IMR-90 (cell line): ENCODE measurements around the gene NFKBIB. TPM values are rescaled to one million over a fixed set of nuclear protein-coding genes. Genes with fewer than 3 reads are reported as not detected.

Experiments
- ATAC-seq: fragments of 200-7000 bp; cut with Tn5 transposase; 2 replicates; pipeline ENCODE4 v1.9.1; 2020; ENCODE audit warnings: low read depth, mild to moderate bottlenecking, moderate library complexity
- BruUV-seq: library from RNA; stranded (reverse); fragments of 400-500 nt; replicated peaks from 2 replicates; lab custom pipeline; 2021; lab: Mats Ljungman, UMichigan
- CTCF ChIA-PET: fragments of 300-600 bp; formaldehyde crosslinking; extraction: SDS; loops from one replicate; lab custom pipeline; 2021; ENCODE audit warnings: antibody characterized with exemption; lab: Yijun Ruan, JAX
- POLR2A ChIA-PET: fragments of 300-600 bp; sonication (Branson Sonifier 250); formaldehyde crosslinking; loops from one replicate; lab custom pipeline; 2022; ENCODE audit warnings: antibody characterized with exemption; ENCODE audit not compliant: unreplicated experiment; lab: Charles Lee
- DNase-seq: peaks from one replicate; pipeline ENCODE4 v3.0.0; 2013
- H2AFZ ChIP-seq: replicated peaks from 2 replicates; pipeline ENCODE3; 2013; ENCODE audit warnings: low read length, mild to moderate bottlenecking; ENCODE audit not compliant: poor library complexity
- H2AK5ac ChIP-seq: 2 replicates; pipeline ENCODE4 v1.6.1; 2013; ENCODE audit warnings: low read depth, low read length, inconsistent platforms
- H2AK9ac ChIP-seq: replicated peaks from 2 replicates; pipeline ENCODE3; 2013; ENCODE audit warnings: mild to moderate bottlenecking, low read depth, low read length, moderate library complexity; ENCODE audit not compliant: poor library complexity
- H2BK120ac ChIP-seq: 2 replicates; pipeline ENCODE4 v1.6.1; 2013; ENCODE audit warnings: low read depth, low read length, inconsistent platforms
- H2BK15ac ChIP-seq: 3 replicates; pipeline ENCODE4 v1.6.1; 2013; ENCODE audit warnings: low read depth, low read length, inconsistent platforms
- H2BK20ac ChIP-seq: 2 replicates; pipeline ENCODE4 v1.6.1; 2013; ENCODE audit warnings: low read depth, mild to moderate bottlenecking, inconsistent platforms, low read length, moderate library complexity
- H2BK5ac ChIP-seq: 2 replicates; pipeline ENCODE4 v1.6.1; 2013; ENCODE audit warnings: mild to moderate bottlenecking, low read depth, low read length, inconsistent platforms; ENCODE audit not compliant: poor library complexity, severe bottlenecking
- H3K14ac ChIP-seq: replicated peaks from 2 replicates; pipeline ENCODE4 v1.6.1; 2013; ENCODE audit warnings: low read depth, low read length, inconsistent platforms
- H3K18ac ChIP-seq: 2 replicates; pipeline ENCODE4 v1.6.1; 2013; ENCODE audit warnings: low read depth, low read length, control low read depth
- H3K23ac ChIP-seq: 2 replicates; pipeline ENCODE4 v1.6.1; 2013; ENCODE audit warnings: low read depth, low read length, inconsistent platforms
- H3K27ac ChIP-seq: 2 replicates; pipeline ENCODE4 v1.5.1; 2013; ENCODE audit warnings: mild to moderate bottlenecking, control low read depth, low read length; ENCODE audit not compliant: insufficient read depth
- H3K27me3 ChIP-seq: 2 replicates; pipeline ENCODE4 v1.6.1; 2013; ENCODE audit warnings: low read length; ENCODE audit not compliant: control insufficient read depth, insufficient read depth
- H3K36me3 ChIP-seq: 2 replicates; pipeline ENCODE4 v1.6.1; 2013; ENCODE audit warnings: low read length, mixed read lengths; ENCODE audit not compliant: control insufficient read depth, insufficient read depth
- H3K4ac ChIP-seq: 2 replicates; pipeline ENCODE4 v1.6.1; 2013; ENCODE audit warnings: low read depth, low read length, inconsistent platforms
- H3K4me1 ChIP-seq: 2 replicates; pipeline ENCODE4 v1.6.1; 2013; ENCODE audit warnings: low read length, mixed read lengths; ENCODE audit not compliant: control insufficient read depth, insufficient read depth
- H3K4me2 ChIP-seq: 2 replicates; pipeline ENCODE4 v1.6.1; 2013; ENCODE audit warnings: low read depth, mild to moderate bottlenecking, control low read depth, low read length, moderate library complexity
- H3K4me3 ChIP-seq: 2 replicates; pipeline ENCODE4 v1.5.1; 2013; ENCODE audit warnings: low read depth, mild to moderate bottlenecking, control low read depth, low read length, moderate library complexity; ENCODE audit not compliant: insufficient read depth
- H3K56ac ChIP-seq: 2 replicates; pipeline ENCODE4 v1.6.1; 2013; ENCODE audit warnings: low read length, inconsistent platforms; ENCODE audit not compliant: insufficient read depth; ENCODE audit errors: extremely low read depth
- H3K79me1 ChIP-seq, 2 experiments: 2 replicates each; pipeline ENCODE4 v1.6.1; 2013; ENCODE audit warnings: low read length in 2 of 2, inconsistent platforms in 1 of 2, low read depth in 1 of 2
- H3K9ac ChIP-seq: 2 replicates; pipeline ENCODE4 v1.6.1; 2013; ENCODE audit warnings: low read depth, low read length, control low read depth
- H3K9me1 ChIP-seq: 2 replicates; pipeline ENCODE4 v1.6.1; 2013; ENCODE audit warnings: low read length, inconsistent platforms; ENCODE audit not compliant: insufficient read depth
- H3K9me3 ChIP-seq: 2 replicates; pipeline ENCODE4 v1.6.1; 2013; ENCODE audit warnings: low read length; ENCODE audit not compliant: control insufficient read depth, insufficient read depth
- H4K20me1 ChIP-seq: 2 replicates; pipeline ENCODE4 v1.6.1; 2013; ENCODE audit warnings: low read length, inconsistent platforms; ENCODE audit not compliant: insufficient read depth
- H4K5ac ChIP-seq: 2 replicates; pipeline ENCODE4 v1.6.1; 2013; ENCODE audit warnings: mild to moderate bottlenecking, low read depth, low read length, control low read depth
- H4K8ac ChIP-seq, 2 experiments: 2 replicates each; pipeline ENCODE4 v1.6.1; 2013; ENCODE audit warnings: low read depth in 2 of 2, low read length in 2 of 2, control low read depth in 1 of 2, inconsistent platforms in 1 of 2
- H4K91ac ChIP-seq: 2 replicates; pipeline ENCODE4 v1.6.1; 2013; ENCODE audit warnings: low read depth, low read length, inconsistent platforms; ENCODE audit not compliant: insufficient read depth
- NFE2L2 ChIP-seq: fragments of 150-350 bp; IDR thresholded peaks from 2 replicates; pipeline ENCODE4 v1.6.1; 2016; ENCODE audit warnings: low read depth, mild to moderate bottlenecking, low read length
- USF2 ChIP-seq: fragments of 150-350 bp; IDR thresholded peaks from 2 replicates; pipeline ENCODE4 v1.6.1; 2017; ENCODE audit warnings: mild to moderate bottlenecking, antibody characterized with exemption, low read length, low read depth
- WGBS, 2 experiments: methylation state at CpG; one replicate each; pipeline versions ENCODE4 v1.1.5 to v1.1.7; 2013; ENCODE audit warnings: missing lambda C conversion rate in 2 of 2; ENCODE audit not compliant: insufficient read length in 1 of 2; ENCODE audit errors: extremely low coverage in 2 of 2; 5-methylcytosine and 5-hydroxymethylcytosine counted together
- dilution Hi-C: fragments of 300-500 bp; cut with HindIII; formaldehyde crosslinking; loops from one replicate; pipeline ENCODE4 v1.14.3; 2018; ENCODE audit warnings: low sequenced_read_pairs; ENCODE audit not compliant: unreplicated experiment
- in situ Hi-C: fragments of 300-500 bp; cut with MboI; formaldehyde crosslinking; loops from 3 replicates; pipeline ENCODE4 v1.14.3; 2019; ENCODE audit warnings: low sequenced_read_pairs, inconsistent platforms, mixed read lengths
- intact Hi-C: fragments of 100-400 bp; cut with micrococcal nuclease; formaldehyde crosslinking; loops from 2 replicates; pipeline ENCODE4 v1.10.0; 2022
- polyA plus RNA-seq, 3 experiments: library from polyadenylated mRNA; depleted of rRNA; stranded (reverse); fragments of >200 nt; gene quantifications; 2 replicates each; pipeline ENCODE4 v1.2.3, GENCODE V29; 2012; ENCODE audit warnings: low replicate concordance in 1 of 3
- total RNA-seq: library from RNA; depleted of rRNA; stranded (reverse); fragments of >200 nt; gene quantifications from 2 replicates; pipeline ENCODE4 v1.2.3, GENCODE V29; 2012

Gene NFKBIB
- total and polyA plus RNA-seq, 2 of the 4 experiments (the other 2 are of a cell fraction), result 7.5 to 25.5 TPM

DNA sequence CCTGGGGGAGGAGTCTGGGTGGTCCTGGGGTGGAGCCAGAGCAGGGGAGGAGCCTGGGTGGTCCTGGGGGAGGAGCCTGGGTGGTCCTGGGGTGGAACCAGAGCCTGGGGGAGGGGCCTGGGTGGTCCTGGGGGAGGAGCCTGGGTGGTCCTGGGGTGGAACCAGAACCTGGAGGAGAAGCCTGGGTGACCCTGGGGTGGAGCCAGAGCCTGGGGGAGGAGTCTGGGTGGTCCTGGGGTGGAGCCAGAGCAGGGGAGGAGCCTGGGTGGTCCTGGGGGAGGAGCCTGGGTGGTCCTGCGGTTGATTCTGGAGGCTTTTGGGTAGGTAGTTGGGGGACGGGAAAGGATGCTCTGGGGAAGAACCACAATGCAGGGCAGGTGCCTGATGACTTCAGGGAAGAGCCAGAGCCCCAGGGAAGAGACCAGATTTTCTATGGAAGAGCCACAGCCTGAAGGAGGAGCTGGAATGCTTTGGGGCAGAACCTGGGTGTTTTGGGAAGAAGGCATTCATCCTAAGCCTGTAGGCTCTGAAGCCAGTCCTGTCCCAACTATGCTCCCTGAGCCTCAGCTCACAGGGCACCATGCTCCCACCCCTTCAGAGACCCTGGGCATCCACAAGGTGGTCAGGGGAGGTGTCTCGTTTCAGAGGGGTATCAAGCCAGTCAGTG, 45.9 kb downstream of the NFKBIB start:
- H4K91ac ChIP-seq, result no peak overlapping the region
- no peak overlapping the region for H4K8ac ChIP-seq
- no peaks in the 10 kb centered on the region for H3K27me3 ChIP-seq
- H3K36me3 ChIP-seq, result peaks cover 17% of the 10 kb centered on the region
- no peaks in the 10 kb centered on the region for H3K9me3 ChIP-seq
- intact Hi-C loops (no loop called here), dilution Hi-C loops (no loop called here), in situ Hi-C loops (loop anchor here (25.0 kb wide), 1 partner anchor 533 kb away; the partner anchor contains the start of gene FAM98C)
- H2BK15ac ChIP-seq, result no peak overlapping the region
- H2AK9ac ChIP-seq, result no peak overlapping the region
- no peak overlapping the region for H3K56ac ChIP-seq
- POLR2A ChIA-PET, result no interaction called here
- no peak overlapping the region for H2AK5ac ChIP-seq
- no TSS peak for BruUV-seq
- H3K9ac ChIP-seq, result no peak overlapping the region
- no peak overlapping the region for H3K18ac ChIP-seq
- DNase-seq, result no peak
- CTCF ChIA-PET, result interaction anchor here (1.0 kb wide), 1 partner anchor 16 kb away, joined by 4 read pairs; no protein-coding TSS in a partner anchor
- TF ChIP-seq USF2 (no peak), NFE2L2 (no peak)
- no peak overlapping the region for H3K4me3 ChIP-seq
- H2BK120ac ChIP-seq, result no peak overlapping the region
- H2AFZ ChIP-seq, result no peak overlapping the region
- H3K79me1 ChIP-seq, result no peaks in the 10 kb centered on the region
- no peak for ATAC-seq
- no peaks in the 10 kb centered on the region for H4K20me1 ChIP-seq
- no peak overlapping the region for H2BK5ac ChIP-seq
- H2BK20ac ChIP-seq, result no peak overlapping the region
- whole genome bisulfite sequencing, 2 experiments, result 93% methylated on average over 2 of the region's 3 CpGs; no CpG with 5 or more reads in 1 of the 2 experiments
- no peak overlapping the region for H3K14ac ChIP-seq
- no peak overlapping the region for H4K5ac ChIP-seq
- H3K4me2 ChIP-seq, result no peak overlapping the region
- H3K9me1 ChIP-seq, result 0 out of 2 replicates have a peak, but pooled peaks cover 7% of the 10 kb centered on the region
- no peak overlapping the region for H3K27ac ChIP-seq
- peaks cover 2% of the 10 kb centered on the region; the same call in 1 of the 2 replicates for H3K4me1 ChIP-seq
- no peak overlapping the region for H3K23ac ChIP-seq
- H3K4ac ChIP-seq, result no peak overlapping the region
